ENCODE measurements around the gene GPR158.

GPR158 gene

GRCh38 chr10:25556457-25556856 is 381.7 kb downstream of the GPR158 start:
- DNase-seq, result no peak
- intact Hi-C loops (cut with DNase I), result no loop called here

- intact Hi-C loops (cut with DNase I), result no loop called here
- DNase-seq, result no peak
Measured at GRCh38 chr10:25557136-25557535, 382.3 kb downstream of the GPR158 start.

GRCh38 chr10:25561758-25562157 is 387.0 kb downstream of the GPR158 start:
- no peak for DNase-seq
- intact Hi-C loops (cut with DNase I), result no loop called here

GRCh38 chr10:25562547-25562946 is 387.7 kb downstream of the GPR158 start:
- no peak for DNase-seq
- intact Hi-C loops (cut with DNase I), result no loop called here

GRCh38 chr10:25564351-25564750 is 389.6 kb downstream of the GPR158 start:
- DNase-seq, result no peak
- intact Hi-C loops (cut with DNase I), result no loop called here

- intact Hi-C loops (cut with DNase I), result no loop called here
- DNase-seq, result peak in 1 of 10 donors; percentile 37
Measured at GRCh38 chr10:25565570-25565969, 390.8 kb downstream of the GPR158 start.

- intact Hi-C loops (cut with DNase I), result no loop called here
- DNase-seq, result no peak
Measured at GRCh38 chr10:25573316-25573715, 398.5 kb downstream of the GPR158 start.

- DNase-seq, result no peak
- intact Hi-C loops (cut with DNase I), result no loop called here
Measured at GRCh38 chr10:25575343-25575742, 400.5 kb downstream of the GPR158 start.

- intact Hi-C loops (cut with DNase I), result no loop called here
Measured at GRCh38 chr10:25578061-25578460, 403.3 kb downstream of the GPR158 start.

GRCh38 chr10:25582961-25583360 is 408.2 kb downstream of the GPR158 start:
- DNase-seq, result peak in 1 of 10 donors; percentile 41
- intact Hi-C loops (cut with DNase I), result no loop called here

More at GRCh38 chr10:25578061-25578460, 403.3 kb downstream of the GPR158 start:
- DNase-seq, result no peak

- no peak for DNase-seq
- intact Hi-C loops (cut with DNase I), result no loop called here
Measured at GRCh38 chr10:25600651-25601050, 425.9 kb downstream of the GPR158 start.

- intact Hi-C loops (cut with DNase I), result no loop called here
- no peak for DNase-seq
Measured at GRCh38 chr10:25604591-25604990, 429.8 kb downstream of the GPR158 start.

GRCh38 chr10:25614652-25615051 is 439.9 kb downstream of the GPR158 start:
- DNase-seq, result no peak
- intact Hi-C loops (cut with DNase I), result no loop called here

GRCh38 chr10:25615926-25616325 is 441.1 kb downstream of the GPR158 start:
- intact Hi-C loops (cut with DNase I), result no loop called here
- DNase-seq, result no peak

GRCh38 chr10:25616903-25617592 is 442.2 kb downstream of the GPR158 start:
- intact Hi-C loops (cut with DNase I), result no loop called here
- DNase-seq, result no peak

- DNase-seq, result peak in 4 of 10 donors; percentile 21 to 85 (median 28)
- intact Hi-C loops (cut with DNase I), result no loop called here
Measured at GRCh38 chr10:25627606-25628005, 452.8 kb downstream of the GPR158 start.

- intact Hi-C loops (cut with DNase I), result no loop called here
- no peak for DNase-seq
Measured at GRCh38 chr10:25629333-25629732, 454.5 kb downstream of the GPR158 start.

GRCh38 chr10:25631471-25631870 is 456.7 kb downstream of the GPR158 start:
- intact Hi-C loops (cut with DNase I), result no loop called here
- peak in 4 of 10 donors; percentile 8 to 77 (median 48) for DNase-seq

GRCh38 chr10:25632802-25633201 is 458.0 kb downstream of the GPR158 start:
- intact Hi-C loops (cut with DNase I), result no loop called here

GRCh38 chr10:25633542-25633941 is 458.7 kb downstream of the GPR158 start:
- no peak for DNase-seq
- intact Hi-C loops (cut with DNase I), result no loop called here

More at GRCh38 chr10:25632802-25633201, 458.0 kb downstream of the GPR158 start:
- DNase-seq, result no peak

GRCh38 chr10:25639646-25640045 is 464.8 kb downstream of the GPR158 start:
- no peak for DNase-seq

GRCh38 chr10:25641595-25641994 is 466.8 kb downstream of the GPR158 start:
- no peak for DNase-seq
- intact Hi-C loops (cut with DNase I), result no loop called here

More at GRCh38 chr10:25639646-25640045, 464.8 kb downstream of the GPR158 start:
- intact Hi-C loops (cut with DNase I), result no loop called here

- intact Hi-C loops (cut with DNase I), result no loop called here
- no peak for DNase-seq
Measured at GRCh38 chr10:25642721-25643120, 467.9 kb downstream of the GPR158 start.
